SK-N-SH treated with all-trans-retinoic acid at 6 μM for 48 hours (cell line): ENCODE data around the gene EIF3CL.
"Not testable (repeated sequence)": the region's sequence is repeated elsewhere in the genome, so short reads cannot be mapped to it uniquely, and the experiment has no call there.

Source experiments
- GLIS3 ChIP-seq: fragments of 250-450 bp; sonication (Bioruptor Pico); IDR thresholded peaks from 2 replicates; pipeline ENCODE4 v1.5.0; 2020; ENCODE audit warnings: mild to moderate bottlenecking, moderate library complexity
- ISL1 ChIP-seq: fragments of 250-450 bp; sonication (Bioruptor Pico); IDR thresholded peaks from 2 replicates; pipeline ENCODE4 v2.1.2; 2022; ENCODE audit warnings: mild to moderate bottlenecking, moderate library complexity
- PPARA ChIP-seq: fragments of 250-450 bp; sonication (Bioruptor Pico); IDR thresholded peaks from 2 replicates; pipeline ENCODE4 v1.5.0; 2020; ENCODE audit warnings: mild to moderate bottlenecking, borderline replicate concordance
- RARB ChIP-seq: fragments of 250-450 bp; sonication (Bioruptor Pico); IDR thresholded peaks from 2 replicates; pipeline ENCODE4 v1.8.0; 2021; ENCODE audit warnings: mild to moderate bottlenecking, moderate library complexity
- TOX ChIP-seq: fragments of 250-450 bp; sonication (Bioruptor Pico); IDR thresholded peaks from 2 replicates; pipeline ENCODE4 v1.8.0; 2021; ENCODE audit warnings: mild to moderate bottlenecking, moderate library complexity, borderline replicate concordance
- ZFP3 ChIP-seq: fragments of 250-450 bp; sonication (Bioruptor Pico); IDR thresholded peaks from 2 replicates; pipeline ENCODE4 v1.5.0; 2020; ENCODE audit warnings: mild to moderate bottlenecking, moderate library complexity
- ZNF565 ChIP-seq: fragments of 450-650 bp; formaldehyde crosslinking; conservative IDR thresholded peaks from 2 replicates; pipeline ENCODE4 v1.5.0; 2020; ENCODE audit warnings: low read depth, mild to moderate bottlenecking, moderate library complexity
- TF ChIP-seq, protein P1 (sequence below): fragments of 250-450 bp; sonication (Bioruptor Pico); IDR thresholded peaks from 2 replicates; pipeline ENCODE4 v1.8.0; 2020; ENCODE audit warnings: mild to moderate bottlenecking, moderate library complexity, borderline replicate concordance
- TF ChIP-seq, protein P2 (sequence below): fragments of 250-450 bp; sonication (Bioruptor Pico); IDR thresholded peaks from 2 replicates; pipeline ENCODE4 v1.8.0; 2021; ENCODE audit warnings: low read depth, mild to moderate bottlenecking, moderate library complexity, borderline replicate concordance
- TF ChIP-seq, protein P3 (sequence below): fragments of 250-450 bp; sonication (Bioruptor Pico); IDR thresholded peaks from 2 replicates; pipeline ENCODE4 v1.5.1; 2020; ENCODE audit warnings: low read depth, mild to moderate bottlenecking, moderate library complexity

DNA sequence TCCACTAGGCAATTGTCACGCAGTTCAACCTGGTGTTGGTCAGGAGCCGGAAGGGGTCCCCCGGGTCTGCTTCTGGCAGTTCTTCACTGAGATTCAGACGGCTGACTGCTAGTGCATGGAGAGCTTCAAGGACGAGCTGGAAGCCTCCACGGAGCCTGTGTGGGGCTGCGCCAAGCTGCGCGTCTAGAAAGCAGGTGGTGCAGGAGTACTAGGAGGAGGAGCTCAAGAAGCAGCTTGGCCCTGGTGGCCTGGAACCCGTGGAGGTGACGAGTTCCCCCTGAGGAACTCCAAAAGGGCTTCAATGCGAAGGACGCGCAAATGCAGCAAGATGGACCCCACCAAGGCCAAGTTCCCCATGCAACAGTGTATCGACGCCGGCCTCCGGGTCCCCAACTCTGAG is 10.9 kb upstream of the EIF3CL start:
- not testable (repeated sequence) for TF ChIP-seq TOX (CRISPR knock-in tag); PPARA; GLIS3; ZFP3 (CRISPR knock-in tag); ZNF565 (CRISPR knock-in tag); ISL1 (CRISPR knock-in tag); RARB
- TF ChIP-seq, protein P1, sequence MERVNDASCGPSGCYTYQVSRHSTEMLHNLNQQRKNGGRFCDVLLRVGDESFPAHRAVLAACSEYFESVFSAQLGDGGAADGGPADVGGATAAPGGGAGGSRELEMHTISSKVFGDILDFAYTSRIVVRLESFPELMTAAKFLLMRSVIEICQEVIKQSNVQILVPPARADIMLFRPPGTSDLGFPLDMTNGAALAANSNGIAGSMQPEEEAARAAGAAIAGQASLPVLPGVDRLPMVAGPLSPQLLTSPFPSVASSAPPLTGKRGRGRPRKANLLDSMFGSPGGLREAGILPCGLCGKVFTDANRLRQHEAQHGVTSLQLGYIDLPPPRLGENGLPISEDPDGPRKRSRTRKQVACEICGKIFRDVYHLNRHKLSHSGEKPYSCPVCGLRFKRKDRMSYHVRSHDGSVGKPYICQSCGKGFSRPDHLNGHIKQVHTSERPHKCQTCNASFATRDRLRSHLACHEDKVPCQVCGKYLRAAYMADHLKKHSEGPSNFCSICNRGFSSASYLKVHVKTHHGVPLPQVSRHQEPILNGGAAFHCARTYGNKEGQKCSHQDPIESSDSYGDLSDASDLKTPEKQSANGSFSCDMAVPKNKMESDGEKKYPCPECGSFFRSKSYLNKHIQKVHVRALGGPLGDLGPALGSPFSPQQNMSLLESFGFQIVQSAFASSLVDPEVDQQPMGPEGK: not testable (repeated sequence)
- TF ChIP-seq, protein P2, sequence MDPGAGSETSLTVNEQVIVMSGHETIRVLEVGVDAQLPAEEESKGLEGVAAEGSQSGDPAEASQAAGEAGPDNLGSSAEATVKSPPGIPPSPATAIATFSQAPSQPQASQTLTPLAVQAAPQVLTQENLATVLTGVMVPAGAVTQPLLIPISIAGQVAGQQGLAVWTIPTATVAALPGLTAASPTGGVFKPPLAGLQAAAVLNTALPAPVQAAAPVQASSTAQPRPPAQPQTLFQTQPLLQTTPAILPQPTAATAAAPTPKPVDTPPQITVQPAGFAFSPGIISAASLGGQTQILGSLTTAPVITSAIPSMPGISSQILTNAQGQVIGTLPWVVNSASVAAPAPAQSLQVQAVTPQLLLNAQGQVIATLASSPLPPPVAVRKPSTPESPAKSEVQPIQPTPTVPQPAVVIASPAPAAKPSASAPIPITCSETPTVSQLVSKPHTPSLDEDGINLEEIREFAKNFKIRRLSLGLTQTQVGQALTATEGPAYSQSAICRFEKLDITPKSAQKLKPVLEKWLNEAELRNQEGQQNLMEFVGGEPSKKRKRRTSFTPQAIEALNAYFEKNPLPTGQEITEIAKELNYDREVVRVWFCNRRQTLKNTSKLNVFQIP (CRISPR knock-in tag): not testable (repeated sequence)
- TF ChIP-seq, protein P3, sequence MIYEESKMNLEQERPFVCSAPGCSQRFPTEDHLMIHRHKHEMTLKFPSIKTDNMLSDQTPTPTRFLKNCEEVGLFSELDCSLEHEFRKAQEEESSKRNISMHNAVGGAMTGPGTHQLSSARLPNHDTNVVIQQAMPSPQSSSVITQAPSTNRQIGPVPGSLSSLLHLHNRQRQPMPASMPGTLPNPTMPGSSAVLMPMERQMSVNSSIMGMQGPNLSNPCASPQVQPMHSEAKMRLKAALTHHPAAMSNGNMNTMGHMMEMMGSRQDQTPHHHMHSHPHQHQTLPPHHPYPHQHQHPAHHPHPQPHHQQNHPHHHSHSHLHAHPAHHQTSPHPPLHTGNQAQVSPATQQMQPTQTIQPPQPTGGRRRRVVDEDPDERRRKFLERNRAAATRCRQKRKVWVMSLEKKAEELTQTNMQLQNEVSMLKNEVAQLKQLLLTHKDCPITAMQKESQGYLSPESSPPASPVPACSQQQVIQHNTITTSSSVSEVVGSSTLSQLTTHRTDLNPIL (CRISPR knock-in tag): not testable (repeated sequence)
